ENCODE results near the gene JMJD4. TPM values are rescaled to one million over a fixed set of nuclear protein-coding genes. Genes with fewer than 3 reads are reported as not detected.

JMJD4 gene
- total and polyA plus RNA-seq, 2 donors (not counting 3 experiments of a cell fraction or from before 2014, with no cell fraction given): 17.3 to 31.2 TPM

- Histone ChIP-seq H3K9me3 (replicated peaks; ENCODE audit: control insufficient read depth, insufficient read depth, low read length) (no peaks in the 10 kb centered on the region), H3K36me3 (ENCODE audit: control insufficient read depth in 2 of 2, extremely low read depth in 1 of 2, insufficient read depth in 2 of 2, low read length in 2 of 2) (peaks cover 0 to 7% of the 10 kb centered on the region in 2 experiments), H3K9ac (replicated peaks; ENCODE audit: extremely low read depth, insufficient read depth, low read length) (no peak overlapping the region), H2AFZ (ENCODE audit: low read depth, low read length) (no peak overlapping the region), H3K27me3 (ENCODE audit: control insufficient read depth in 2 of 2, insufficient read depth in 2 of 2, low read length in 2 of 2) (no peaks in the 10 kb centered on the region), H3K79me2 (ENCODE audit: control insufficient read depth, insufficient read depth, low read length) (peaks cover 41% of the 10 kb centered on the region), H3K4me3 (replicated peaks in 1 of 3; ENCODE audit: insufficient read depth in 1 of 3, low read depth in 1 of 3, low read length in 3 of 3) (no peak overlapping the region), H3K4me2 (ENCODE audit: insufficient read depth, low read length) (no peak overlapping the region), H4K20me1 (replicated peaks; ENCODE audit: control insufficient read depth, extremely low read depth, insufficient read depth, low read length) (peaks cover 3% of the 10 kb centered on the region), H3K9me1 (replicated peaks; ENCODE audit: control insufficient read depth, extremely low read depth, insufficient read depth, low read length) (no peaks in the 10 kb centered on the region), H3K27ac (ENCODE audit: insufficient read depth, low read depth, low read length) (no peak overlapping the region), H3K4me1 (ENCODE audit: control insufficient read depth, extremely low read depth, insufficient read depth, low read length) (no peaks in the 10 kb centered on the region)
- CTCF ChIA-PET: no interaction called here
- FAIRE-seq (no peak), DNase-seq (ENCODE audit: low read depth, low spot score) (no peak)
- intact Hi-C loops (cut with micrococcal nuclease): no loop called here
- no TSS peak for BruUV-seq (replicated peaks)
- POLR2A ChIA-PET: no interaction called here
- dilution Hi-C loops (cut with MboI; ENCODE audit: extremely low pct_ligation_motif_present, low sequenced_read_pairs): no loop called here
- TF ChIP-seq JUN (IDR thresholded peaks at IDR 0.05; ENCODE audit: borderline replicate concordance, insufficient read depth, insufficient read length, low read depth) (no peak), GATA2 (IDR thresholded peaks at IDR 0.05; ENCODE audit: insufficient read depth, insufficient read length, low read depth, low read length) (no peak), POLR2A (IDR thresholded peaks at IDR 0.05; ENCODE audit: low read depth, low read length) (no peak), EZH2 (IDR thresholded peaks at IDR 0.05; ENCODE audit: borderline replicate concordance, low read depth, low read length, severe bottlenecking) (no peak), POLR2AphosphoS5 (IDR thresholded peaks at IDR 0.05; ENCODE audit: insufficient read depth, low read depth, low read length) (no peak), MYC (IDR thresholded peaks at IDR 0.05; ENCODE audit: low read depth, low read length) (no peak)
- TF ChIP-seq, protein P1, sequence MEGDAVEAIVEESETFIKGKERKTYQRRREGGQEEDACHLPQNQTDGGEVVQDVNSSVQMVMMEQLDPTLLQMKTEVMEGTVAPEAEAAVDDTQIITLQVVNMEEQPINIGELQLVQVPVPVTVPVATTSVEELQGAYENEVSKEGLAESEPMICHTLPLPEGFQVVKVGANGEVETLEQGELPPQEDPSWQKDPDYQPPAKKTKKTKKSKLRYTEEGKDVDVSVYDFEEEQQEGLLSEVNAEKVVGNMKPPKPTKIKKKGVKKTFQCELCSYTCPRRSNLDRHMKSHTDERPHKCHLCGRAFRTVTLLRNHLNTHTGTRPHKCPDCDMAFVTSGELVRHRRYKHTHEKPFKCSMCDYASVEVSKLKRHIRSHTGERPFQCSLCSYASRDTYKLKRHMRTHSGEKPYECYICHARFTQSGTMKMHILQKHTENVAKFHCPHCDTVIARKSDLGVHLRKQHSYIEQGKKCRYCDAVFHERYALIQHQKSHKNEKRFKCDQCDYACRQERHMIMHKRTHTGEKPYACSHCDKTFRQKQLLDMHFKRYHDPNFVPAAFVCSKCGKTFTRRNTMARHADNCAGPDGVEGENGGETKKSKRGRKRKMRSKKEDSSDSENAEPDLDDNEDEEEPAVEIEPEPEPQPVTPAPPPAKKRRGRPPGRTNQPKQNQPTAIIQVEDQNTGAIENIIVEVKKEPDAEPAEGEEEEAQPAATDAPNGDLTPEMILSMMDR (IDR thresholded peaks at IDR 0.05; ENCODE audit: extremely low read depth in 1 of 2, insufficient read depth in 1 of 2, low read depth in 1 of 2, low read length in 2 of 2): no peak
These were observed 7.9 kb upstream of the JMJD4 start for GRCh38 chr1:227742738-227743715.

Data from endothelial cell of umbilical vein (primary cell).